Activated CD4-positive, alpha-beta T cell treated with anti-CD3 and anti-CD28 coated beads, Interleukin-2, amount 50 U/mL, for 16 hours (primary cell): Measurements from ENCODE around the gene ARSK.

Experiments
- DNase-seq: peaks from one replicate; pipeline ENCODE4 v3.0.0-alpha.2; 2020

The ARSK gene

DNA sequence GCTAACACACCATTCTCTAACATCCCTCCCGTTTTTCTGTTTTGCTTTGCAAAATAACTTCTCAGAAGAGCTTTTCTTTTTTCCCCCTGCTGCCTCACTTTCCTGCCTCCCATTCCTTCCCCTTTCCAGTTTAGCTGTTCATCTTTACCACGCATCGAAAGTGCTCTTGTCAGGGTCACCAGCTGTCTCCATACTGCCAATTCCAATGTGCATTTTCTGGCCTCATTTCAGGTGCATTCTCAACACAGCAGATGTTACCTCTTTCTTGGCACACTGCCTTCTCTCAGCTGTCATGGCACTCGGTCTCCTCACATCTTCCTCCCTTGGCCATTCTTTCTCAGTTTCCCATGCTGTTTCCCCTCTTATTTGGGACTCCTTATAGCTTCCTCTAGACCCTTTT, 9.5 kb downstream of the ARSK start:
- DNase-seq, result no peak

- DNase-seq, result no peak
Observed at GRCh38 chr5:95565280-95565920, 10.5 kb downstream of the ARSK start.

GRCh38 chr5:95572016-95572415, 17.1 kb downstream of the ARSK start:
- no peak for DNase-seq

DNA sequence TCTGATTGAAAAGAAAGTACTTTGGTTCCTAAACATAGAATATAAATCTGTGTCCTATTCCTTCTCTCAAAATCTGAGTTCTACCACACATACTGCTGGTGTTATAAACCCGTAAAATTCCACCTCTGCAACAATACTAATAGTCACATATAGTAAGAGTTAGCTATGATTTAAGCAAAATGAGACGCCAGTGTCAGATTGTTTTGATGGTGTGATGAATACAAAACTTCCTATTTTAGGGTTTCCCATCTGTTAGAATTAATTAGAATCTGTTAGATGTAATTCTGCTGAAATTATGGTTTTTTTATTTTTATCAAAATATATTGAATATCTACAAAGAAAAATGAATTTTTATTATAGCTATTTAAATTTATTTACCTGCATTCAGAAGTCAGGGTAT, 26.7 kb downstream of the ARSK start:
- DNase-seq, result no peak

DNA sequence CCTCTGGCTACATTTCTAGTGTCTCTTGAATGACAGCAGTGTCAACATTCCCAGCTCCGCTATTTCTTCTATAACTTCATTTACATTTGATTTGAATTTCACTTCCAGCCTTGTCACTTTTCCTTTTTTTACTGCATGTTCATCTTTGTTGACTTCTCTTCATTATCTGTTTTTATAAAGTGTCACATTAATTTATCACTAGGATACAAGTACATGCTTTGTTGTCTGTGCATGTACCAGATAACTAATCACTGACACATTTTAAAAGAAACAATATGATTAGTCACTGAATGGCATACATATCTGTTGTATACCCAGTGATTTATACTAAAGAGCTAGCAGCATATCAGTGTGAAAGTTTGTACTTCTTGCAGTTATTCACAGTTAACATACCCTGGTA, 29.1 kb downstream of the ARSK start:
- no peak for DNase-seq

DNA sequence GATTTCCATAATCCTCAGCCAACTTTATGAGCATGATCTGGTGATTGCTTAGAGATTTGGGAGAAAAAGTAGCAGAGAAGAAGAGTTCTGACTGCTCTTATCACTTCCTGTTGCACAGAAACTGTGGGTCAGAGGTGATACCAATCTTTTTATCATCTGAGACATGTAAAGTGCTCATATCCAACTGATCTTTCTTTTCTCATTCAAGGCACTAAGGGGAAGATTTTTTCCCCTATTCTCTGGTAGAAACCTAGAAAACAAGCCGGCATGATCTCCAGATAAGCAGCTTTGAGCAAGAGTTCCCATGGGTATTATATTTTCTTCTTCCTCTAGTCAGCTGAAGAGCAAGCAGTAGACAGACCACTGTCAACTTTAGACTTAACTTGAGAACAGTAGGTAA, 36.0 kb downstream of the ARSK start:
- peak; percentile 45 for DNase-seq

DNA sequence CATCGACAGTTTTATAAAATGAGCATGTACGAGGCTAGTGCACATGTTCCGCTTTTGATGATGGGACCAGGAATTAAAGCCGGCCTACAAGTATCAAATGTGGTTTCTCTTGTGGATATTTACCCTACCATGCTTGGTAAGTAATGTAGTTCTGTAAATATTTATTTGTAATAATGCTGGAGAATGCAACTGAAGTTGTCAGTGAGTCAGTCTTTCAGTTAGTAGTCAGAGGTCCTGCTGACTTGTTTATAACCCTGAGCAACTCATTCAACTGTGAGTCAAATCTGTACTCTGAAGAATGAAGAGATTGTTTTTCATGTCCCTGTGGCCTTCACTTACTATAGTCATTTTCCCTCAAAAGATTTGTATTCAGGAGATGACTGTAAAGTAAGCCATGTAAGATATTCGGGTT, 36.6 kb downstream of the ARSK start:
- DNase-seq, result peak; percentile 90

- no peak for DNase-seq
Observed at GRCh38 chr5:95595289-95595931, 40.5 kb downstream of the ARSK start.

GRCh38 chr5:95599252-95599651, 44.4 kb downstream of the ARSK start:
- DNase-seq, result no peak

DNA sequence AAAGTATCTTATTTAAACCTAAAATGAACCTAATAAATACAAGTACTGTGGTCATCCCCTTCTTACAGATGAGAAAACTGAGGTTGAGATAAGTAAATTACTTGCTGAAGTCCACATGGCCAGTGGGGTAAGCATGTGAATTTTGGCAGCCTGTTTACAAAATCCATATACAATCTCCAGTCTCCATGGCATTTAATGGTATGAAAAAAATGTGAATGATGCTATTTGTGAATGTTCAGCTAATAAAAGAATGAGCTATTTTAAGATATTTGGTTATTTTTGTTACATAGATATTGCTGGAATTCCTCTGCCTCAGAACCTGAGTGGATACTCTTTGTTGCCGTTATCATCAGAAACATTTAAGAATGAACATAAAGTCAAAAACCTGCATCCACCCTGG, 45.7 kb downstream of the ARSK start:
- no peak for DNase-seq

- DNase-seq, result no peak
Observed at GRCh38 chr5:95605786-95606185, 50.9 kb downstream of the ARSK start.

DNA sequence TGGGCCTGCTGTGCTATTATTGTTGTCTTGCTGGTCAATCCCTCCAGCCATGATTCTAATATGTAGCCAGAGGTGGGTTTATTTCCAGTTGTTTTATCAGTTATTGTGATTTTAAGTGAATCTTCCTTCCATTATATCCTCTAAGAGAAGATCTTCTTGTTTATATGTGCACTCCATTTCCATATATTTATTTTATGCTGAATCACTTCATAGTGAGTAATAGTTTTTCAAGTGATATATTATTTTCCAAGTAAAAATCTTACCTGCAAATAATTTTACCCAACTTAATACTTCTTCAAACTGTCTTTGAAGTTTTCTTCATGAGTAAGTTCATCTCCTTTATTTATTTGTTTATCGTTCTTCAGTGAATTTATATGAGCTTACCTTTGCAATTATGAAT, 51.5 kb downstream of the ARSK start:
- DNase-seq, result no peak

DNA sequence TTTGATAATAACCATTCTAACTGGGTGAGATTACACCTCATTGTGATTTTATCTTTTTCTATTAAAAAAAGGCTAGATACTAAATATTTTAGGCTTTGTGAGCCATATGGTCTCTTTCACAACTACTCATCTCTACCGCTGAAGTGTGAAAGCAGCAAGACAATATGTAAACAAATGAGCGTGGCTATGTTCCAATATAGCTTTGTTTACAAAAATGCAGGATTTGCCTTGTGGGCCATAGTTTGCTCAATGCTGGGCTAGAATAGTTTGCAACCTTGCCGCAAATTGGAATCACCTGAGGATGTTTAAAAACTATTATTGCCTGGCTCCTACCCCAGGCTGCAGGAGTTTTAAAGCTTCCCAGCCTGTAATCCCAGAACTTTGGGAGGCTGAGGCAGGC, 54.8 kb downstream of the ARSK start:
- DNase-seq, result no peak

- DNase-seq, result no peak
Observed at GRCh38 chr5:95610546-95610945, 55.6 kb downstream of the ARSK start.

DNA sequence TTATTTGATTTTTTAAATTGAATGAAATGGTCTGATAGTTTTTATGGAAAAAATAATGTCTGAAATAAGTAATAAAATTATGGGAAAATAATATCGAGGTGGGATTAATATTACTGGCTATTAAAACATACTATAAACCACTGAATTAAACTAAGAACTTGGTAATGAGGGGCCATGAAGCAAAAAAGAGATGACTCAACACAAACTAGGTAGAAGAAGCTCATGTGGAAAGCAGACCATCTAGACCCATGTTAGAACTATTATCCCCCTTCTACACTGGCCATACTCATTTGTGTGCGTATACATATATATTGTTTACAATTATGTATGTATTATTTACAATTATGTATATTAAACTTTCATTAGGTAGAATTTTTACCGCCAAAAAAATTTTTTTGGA, 56.5 kb downstream of the ARSK start:
- no peak for DNase-seq

- no peak for DNase-seq
Observed at GRCh38 chr5:95613514-95613913, 58.6 kb downstream of the ARSK start.

DNA sequence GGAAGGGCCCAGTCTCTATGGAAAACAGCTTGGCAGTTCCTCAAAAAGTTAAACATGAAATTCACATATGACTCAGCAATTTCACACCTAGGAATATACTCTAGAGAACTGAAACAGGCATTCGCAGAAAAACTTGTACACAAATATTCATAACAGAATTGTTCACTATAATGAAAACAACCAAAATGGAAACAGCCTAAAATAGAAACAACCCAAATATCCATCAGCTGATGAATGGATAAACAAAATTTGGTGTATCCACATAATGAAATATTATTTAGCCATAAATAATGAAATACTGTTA, 60.2 kb downstream of the ARSK start:
- peak; percentile 44 for DNase-seq

DNA sequence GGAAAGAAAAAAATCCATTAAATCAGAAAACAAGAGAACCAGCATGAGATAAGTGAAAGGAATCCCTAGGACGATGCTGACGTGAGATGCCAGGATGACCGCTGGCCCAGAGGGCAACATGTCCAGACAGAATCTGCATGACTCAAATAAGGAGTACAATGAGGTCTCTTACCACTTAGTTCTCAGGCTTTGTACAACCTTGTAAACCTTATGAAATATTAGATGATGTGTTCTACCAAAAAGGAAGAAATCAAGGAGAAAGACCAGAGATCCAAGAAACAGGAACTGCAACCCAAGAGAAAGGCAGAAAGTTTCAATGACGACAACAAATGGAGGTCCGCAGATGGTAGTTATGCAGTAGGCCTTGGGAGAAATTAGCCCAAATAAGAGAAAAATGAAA, 62.2 kb downstream of the ARSK start:
- no peak for DNase-seq

DNA sequence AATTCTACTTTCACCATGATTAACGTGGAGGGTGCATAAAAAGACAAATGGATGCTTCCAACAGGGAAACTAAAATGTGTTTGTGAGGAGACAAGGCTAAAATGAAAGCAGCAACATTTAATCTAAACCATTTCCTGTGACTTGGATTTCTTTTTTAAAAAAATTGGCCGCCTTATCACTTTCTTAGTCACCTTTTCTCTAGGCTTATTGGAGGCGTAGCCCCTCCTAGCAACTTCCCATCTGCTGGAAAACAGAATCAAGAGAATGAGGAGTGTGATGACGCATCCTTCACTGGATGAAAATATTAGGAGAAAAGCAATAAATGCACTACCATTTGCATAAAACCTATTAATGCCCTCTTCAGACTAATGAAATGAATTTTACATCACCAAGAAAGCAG, 64.2 kb downstream of the ARSK start:
- DNase-seq, result no peak

DNA sequence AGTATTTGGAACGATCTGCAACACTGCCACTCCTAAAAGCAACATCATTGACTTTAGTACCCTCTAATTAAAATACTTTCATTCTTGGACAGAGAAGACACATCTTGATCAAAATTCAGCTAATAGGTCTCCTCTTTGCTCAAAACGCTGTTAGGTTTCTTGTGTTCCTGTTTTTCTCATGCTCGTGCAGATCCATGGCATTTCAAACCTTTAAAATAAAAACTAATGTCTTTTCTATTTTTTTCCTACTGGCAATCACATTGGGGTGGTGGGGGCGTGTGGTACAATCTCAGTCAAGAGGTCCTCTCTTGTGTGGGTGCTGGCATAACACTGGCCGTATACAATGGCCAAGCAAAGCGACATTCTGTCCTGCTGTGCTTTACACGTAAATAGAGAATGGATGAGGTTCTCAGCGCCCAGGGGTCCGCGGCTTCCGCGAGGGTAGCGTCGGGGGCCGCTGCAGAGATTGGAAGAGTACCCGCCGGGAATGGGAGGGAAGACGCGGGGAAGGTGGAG, 64.7 kb downstream of the ARSK start:
- no peak for DNase-seq

GRCh38 chr5:95620030-95620869, 65.3 kb downstream of the ARSK start, which contains the start of gene GPR150:
GPR150 (plus strand) TSS chr5:95620087; CDS start chr5:95620276, 189 bp downstream.
- DNase-seq, result peak; percentile 46

- peak; percentile 30 for DNase-seq
Observed at GRCh38 chr5:95620870-95621838, 66.3 kb downstream of the ARSK start.
